Stimulated activated naive CD4-positive, alpha-beta T cell (primary cell): ENCODE measurements around the gene FAM110D.

Source experiments
- DNase-seq, 6 experiments: peaks; one replicate each; lab custom pipeline; 2025; lab: John Stamatoyannopoulos, UW

Gene FAM110D

GRCh38 chr1:26188477-26188876 is 29.6 kb downstream of the FAM110D start:
- no peak for DNase-seq

GRCh38 chr1:26189331-26189730 is 30.5 kb downstream of the FAM110D start:
- no peak for DNase-seq

GRCh38 chr1:26189751-26190275 is 30.9 kb downstream of the FAM110D start:
- DNase-seq, result no peak

GRCh38 chr1:26190373-26190987 is 31.6 kb downstream of the FAM110D start, which contains the start of gene CATSPER4:
Gene CATSPER4, plus strand, starts transcription at chr1:26190602. Its CDS starts 26 bp downstream, at chr1:26190628.
- DNase-seq, result peak in 1 of 6 experiments; percentile 14

- no peak for DNase-seq
Observed at GRCh38 chr1:26191739-26192138, 32.9 kb downstream of the FAM110D start.

- no peak for DNase-seq
Observed at GRCh38 chr1:26195805-26196204, 36.9 kb downstream of the FAM110D start.

GRCh38 chr1:26197301-26197700 is 38.4 kb downstream of the FAM110D start:
- DNase-seq, result no peak

- no peak for DNase-seq
Observed at GRCh38 chr1:26197813-26198212, 38.9 kb downstream of the FAM110D start.

- no peak for DNase-seq
Observed at GRCh38 chr1:26200413-26200812, 41.5 kb downstream of the FAM110D start.

GRCh38 chr1:26203642-26204318 is 44.9 kb downstream of the FAM110D start:
- DNase-seq, result no peak

- no peak for DNase-seq
Observed at GRCh38 chr1:26210147-26210870, 51.4 kb downstream of the FAM110D start.

- no peak for DNase-seq
Observed at GRCh38 chr1:26212726-26213125, 53.8 kb downstream of the FAM110D start.

GRCh38 chr1:26213335-26213905 is 54.5 kb downstream of the FAM110D start:
- no peak for DNase-seq
